Measurements from ENCODE around the gene KIAA2012.

- TF ChIP-seq, protein P1, sequence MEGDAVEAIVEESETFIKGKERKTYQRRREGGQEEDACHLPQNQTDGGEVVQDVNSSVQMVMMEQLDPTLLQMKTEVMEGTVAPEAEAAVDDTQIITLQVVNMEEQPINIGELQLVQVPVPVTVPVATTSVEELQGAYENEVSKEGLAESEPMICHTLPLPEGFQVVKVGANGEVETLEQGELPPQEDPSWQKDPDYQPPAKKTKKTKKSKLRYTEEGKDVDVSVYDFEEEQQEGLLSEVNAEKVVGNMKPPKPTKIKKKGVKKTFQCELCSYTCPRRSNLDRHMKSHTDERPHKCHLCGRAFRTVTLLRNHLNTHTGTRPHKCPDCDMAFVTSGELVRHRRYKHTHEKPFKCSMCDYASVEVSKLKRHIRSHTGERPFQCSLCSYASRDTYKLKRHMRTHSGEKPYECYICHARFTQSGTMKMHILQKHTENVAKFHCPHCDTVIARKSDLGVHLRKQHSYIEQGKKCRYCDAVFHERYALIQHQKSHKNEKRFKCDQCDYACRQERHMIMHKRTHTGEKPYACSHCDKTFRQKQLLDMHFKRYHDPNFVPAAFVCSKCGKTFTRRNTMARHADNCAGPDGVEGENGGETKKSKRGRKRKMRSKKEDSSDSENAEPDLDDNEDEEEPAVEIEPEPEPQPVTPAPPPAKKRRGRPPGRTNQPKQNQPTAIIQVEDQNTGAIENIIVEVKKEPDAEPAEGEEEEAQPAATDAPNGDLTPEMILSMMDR (conservative IDR thresholded peaks at IDR 0.05; ENCODE audit: low read depth, low read length) = no peak
- TF ChIP-seq POLR2A (IDR thresholded peaks at IDR 0.05; ENCODE audit: low read depth, low read length) = no peak
Observed at GRCh38 chr2:202069170-202070067, 3.6 kb upstream of the KIAA2012 start.

Measured in IMR-90 (cell line).